IPS-15b (cell line): ENCODE results near the gene LARP6.
"Not testable (repeated sequence)": the region's sequence is repeated elsewhere in the genome, so short reads cannot be mapped to it uniquely, and the experiment has no call there.

Experiments
- H3K27me3 ChIP-seq: one replicate; pipeline ENCODE4 v1.6.1; 2013; ENCODE audit warnings: low read length; ENCODE audit not compliant: control insufficient read depth, insufficient read depth
- H3K36me3 ChIP-seq: one replicate; pipeline ENCODE4 v1.6.1; 2013; ENCODE audit warnings: low read length; ENCODE audit not compliant: control insufficient read depth, insufficient read depth
- H3K4me1 ChIP-seq: one replicate; pipeline ENCODE4 v1.6.1; 2013; ENCODE audit warnings: mild to moderate bottlenecking, low read length; ENCODE audit not compliant: control insufficient read depth, insufficient read depth
- H3K4me3 ChIP-seq: one replicate; pipeline ENCODE4 v1.5.1; 2013; ENCODE audit warnings: low read depth, low read length
- H3K9ac ChIP-seq: one replicate; pipeline ENCODE4 v1.6.1; 2013; ENCODE audit warnings: low read depth, mild to moderate bottlenecking, low read length
- H3K9me3 ChIP-seq: one replicate; pipeline ENCODE4 v1.6.1; 2013; ENCODE audit warnings: mild to moderate bottlenecking, low read length; ENCODE audit not compliant: control insufficient read depth, insufficient read depth

LARP6 gene

DNA sequence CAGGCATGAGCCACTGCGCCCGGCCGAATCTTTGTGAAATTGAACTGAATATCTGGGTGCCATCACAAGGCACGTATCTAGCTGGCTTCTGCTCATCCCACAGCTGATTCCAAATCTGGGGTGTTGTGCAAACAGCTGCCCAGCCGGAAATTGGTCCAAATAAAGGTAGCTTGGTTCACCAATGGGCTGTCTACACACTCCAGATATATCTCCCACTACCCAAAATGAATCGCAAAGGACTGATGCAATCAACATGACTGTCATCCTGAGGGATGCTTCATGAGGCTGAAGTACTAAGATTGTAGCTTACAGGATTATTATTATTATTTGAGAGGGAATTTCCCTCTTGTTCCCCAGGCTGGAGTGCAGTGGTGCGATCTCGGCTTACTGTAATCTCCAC lies 28.1 kb downstream of the LARP6 start:
- H3K27me3 ChIP-seq = no peaks in the 10 kb centered on the region
- H3K9me3 ChIP-seq = no peaks in the 10 kb centered on the region
- H3K4me1 ChIP-seq = no peaks in the 10 kb centered on the region
- no peak overlapping the region for H3K9ac ChIP-seq
- no peak overlapping the region for H3K4me3 ChIP-seq
- no peaks in the 10 kb centered on the region for H3K36me3 ChIP-seq

DNA sequence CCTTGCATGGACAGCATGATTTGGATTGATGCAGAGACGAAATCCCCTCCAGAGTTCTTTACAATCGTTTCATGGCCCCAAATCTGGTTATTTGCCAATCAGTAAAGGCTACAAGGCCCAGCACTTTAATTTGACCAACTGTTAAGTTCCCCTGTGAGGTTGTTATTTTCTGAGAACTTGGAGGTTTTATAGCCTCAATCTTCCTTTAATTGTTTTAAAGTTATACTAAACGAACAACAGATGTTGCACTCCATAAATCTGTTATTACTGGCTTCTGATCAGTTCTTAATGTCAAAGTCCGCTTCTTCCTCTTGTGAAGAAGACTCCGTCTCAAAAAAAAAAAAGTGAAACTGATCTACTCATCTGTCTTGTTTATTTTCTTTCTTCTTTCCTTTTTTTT lies 30.8 kb downstream of the LARP6 start:
- Histone ChIP-seq H3K9me3 (no peaks in the 10 kb centered on the region), H3K9ac (no peak overlapping the region), H3K36me3 (no peaks in the 10 kb centered on the region), H3K27me3 (no peaks in the 10 kb centered on the region), H3K4me3 (no peak overlapping the region), H3K4me1 (no peaks in the 10 kb centered on the region)

DNA sequence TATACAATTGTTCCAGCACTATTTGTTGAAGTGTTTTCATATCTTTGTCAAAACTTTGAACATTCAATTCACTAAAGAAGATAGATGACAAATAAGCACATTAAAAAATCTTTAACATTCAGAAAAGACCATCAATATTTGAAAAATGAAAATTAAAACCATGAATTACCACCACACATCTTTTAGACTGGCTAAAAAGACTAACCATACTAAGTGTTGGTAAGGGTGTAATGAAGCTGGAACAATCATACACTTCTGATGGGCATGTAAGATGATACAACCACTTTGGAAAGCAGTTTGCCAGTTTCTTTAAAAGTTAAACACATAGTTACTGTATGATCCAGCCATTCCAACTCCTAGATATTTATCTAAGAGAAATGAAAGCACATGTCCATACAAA lies 33.7 kb downstream of the LARP6 start:
- no peak overlapping the region for H3K4me3 ChIP-seq
- H3K27me3 ChIP-seq = no peaks in the 10 kb centered on the region
- no peak overlapping the region for H3K9ac ChIP-seq
- no peaks in the 10 kb centered on the region for H3K36me3 ChIP-seq
- H3K9me3 ChIP-seq = no peaks in the 10 kb centered on the region
- no peaks in the 10 kb centered on the region for H3K4me1 ChIP-seq

DNA sequence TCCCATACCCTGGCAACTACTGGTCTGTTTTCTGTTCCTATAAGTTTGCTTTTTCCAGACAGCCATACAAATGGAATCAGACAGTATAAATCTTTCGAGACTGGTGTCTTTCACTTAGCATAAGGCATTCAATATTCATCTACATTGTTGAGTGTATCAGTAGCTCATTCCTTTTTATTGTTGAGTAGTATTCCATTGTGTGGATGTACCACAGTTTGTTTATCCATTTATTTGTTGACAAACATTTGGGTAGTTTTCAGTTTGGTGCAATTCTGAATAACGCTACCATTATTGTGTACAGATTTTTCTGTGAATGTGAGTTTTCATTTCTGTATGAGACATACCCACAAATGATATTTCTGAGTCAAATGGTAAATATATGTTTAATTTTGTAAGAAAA lies 35.4 kb downstream of the LARP6 start:
- H3K4me1 ChIP-seq = no peaks in the 10 kb centered on the region
- H3K27me3 ChIP-seq = no peaks in the 10 kb centered on the region
- no peak overlapping the region for H3K9ac ChIP-seq
- H3K36me3 ChIP-seq = no peaks in the 10 kb centered on the region
- no peaks in the 10 kb centered on the region for H3K9me3 ChIP-seq
- H3K4me3 ChIP-seq = no peak overlapping the region

DNA sequence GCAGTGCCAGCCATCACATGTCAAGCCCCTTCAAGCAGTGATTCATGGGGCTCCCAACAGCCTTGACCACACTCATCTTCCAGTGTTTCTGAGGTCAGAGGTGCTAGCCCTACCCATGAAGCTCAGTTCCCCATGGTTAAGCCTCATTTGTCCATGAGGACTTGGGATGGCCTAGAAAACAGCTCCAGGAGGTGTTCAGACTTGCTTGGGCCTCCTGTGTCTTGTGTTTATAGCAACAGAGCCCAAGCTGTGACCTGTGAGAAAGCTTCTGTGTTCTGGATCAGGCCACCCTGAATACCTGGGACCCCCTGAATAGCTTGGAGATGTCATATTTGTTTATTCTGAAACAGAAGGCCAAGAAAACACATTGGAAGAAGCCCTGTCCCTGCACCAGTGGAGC lies 36.7 kb downstream of the LARP6 start:
- H3K9me3 ChIP-seq = no peaks in the 10 kb centered on the region
- no peaks in the 10 kb centered on the region for H3K36me3 ChIP-seq
- no peak overlapping the region for H3K4me3 ChIP-seq
- no peaks in the 10 kb centered on the region for H3K4me1 ChIP-seq
- no peaks in the 10 kb centered on the region for H3K27me3 ChIP-seq
- no peak overlapping the region for H3K9ac ChIP-seq

DNA sequence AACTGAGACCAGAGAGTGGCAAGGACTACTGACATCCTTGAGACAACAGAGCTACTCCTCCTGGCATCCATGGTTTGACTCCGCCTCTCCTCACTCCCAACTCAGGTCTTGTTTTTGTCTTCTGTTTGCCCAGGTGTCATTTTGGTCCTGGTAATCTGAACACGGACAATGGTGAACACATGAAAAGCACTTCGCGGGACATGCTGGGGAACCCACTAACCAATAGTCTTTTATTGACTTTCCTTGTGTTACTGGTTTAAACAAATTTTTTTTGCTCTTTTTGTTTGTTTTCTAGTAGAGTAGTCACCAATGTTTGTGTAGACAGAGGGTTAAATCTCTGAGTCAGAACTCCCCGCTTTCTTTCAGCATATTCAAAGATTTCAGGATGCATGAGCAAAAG lies 38.4 kb downstream of the LARP6 start:
- H3K36me3 ChIP-seq = no peaks in the 10 kb centered on the region
- no peaks in the 10 kb centered on the region for H3K27me3 ChIP-seq
- H3K9ac ChIP-seq = no peak overlapping the region
- no peaks in the 10 kb centered on the region for H3K9me3 ChIP-seq
- H3K4me3 ChIP-seq = no peak overlapping the region
- no peaks in the 10 kb centered on the region for H3K4me1 ChIP-seq

DNA sequence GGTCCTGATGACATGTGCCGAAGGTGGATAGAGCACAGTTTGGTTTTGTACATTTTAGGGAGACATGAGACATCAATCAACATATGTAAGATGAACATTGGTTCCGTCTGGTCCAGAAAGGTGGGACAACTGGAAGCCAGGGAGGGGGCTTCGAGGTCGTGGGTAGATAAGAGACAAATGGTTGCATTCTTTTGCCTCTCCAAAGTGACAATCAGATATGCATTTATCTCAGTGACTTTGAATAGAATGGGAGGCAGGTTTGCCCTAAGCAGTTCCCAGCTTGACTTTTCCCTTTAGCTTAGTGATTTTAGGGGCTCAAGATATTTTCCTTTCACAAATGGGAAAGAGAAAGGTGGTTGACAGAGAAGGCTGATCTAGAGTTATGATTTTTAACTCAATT lies 38.9 kb downstream of the LARP6 start:
- H3K9me3 ChIP-seq, H3K4me1 ChIP-seq, H3K36me3 ChIP-seq, H3K27me3 ChIP-seq, H3K9ac ChIP-seq, H3K4me3 ChIP-seq: not testable (repeated sequence)

DNA sequence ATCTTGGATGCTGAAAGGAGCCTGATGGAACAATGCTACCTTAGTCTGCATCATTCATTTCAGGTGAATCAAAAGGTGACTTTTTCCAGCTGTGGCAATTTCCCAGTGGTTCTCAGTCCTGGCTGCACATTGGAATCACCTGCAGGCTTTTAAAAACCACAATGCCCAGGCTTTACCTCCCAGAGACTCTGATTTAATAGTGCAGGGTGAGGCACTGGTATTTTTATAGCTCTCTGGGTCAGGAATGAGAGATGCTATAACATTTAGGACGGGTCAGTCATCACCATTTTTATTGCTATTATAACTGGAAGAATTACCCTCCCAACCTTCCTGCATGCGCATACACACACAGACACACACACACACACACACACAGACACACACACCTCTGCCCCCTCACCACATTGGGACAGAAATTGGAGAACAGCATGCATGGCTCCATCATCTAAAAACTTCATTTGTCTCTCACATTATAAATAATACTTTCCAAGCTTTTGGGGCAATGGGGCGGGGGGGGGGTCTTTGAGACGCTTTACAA lies 41.1 kb downstream of the LARP6 start:
- Histone ChIP-seq H3K4me3 (no peak overlapping the region), H3K9ac (no peak overlapping the region), H3K9me3 (no peaks in the 10 kb centered on the region), H3K4me1 (no peaks in the 10 kb centered on the region), H3K27me3 (no peaks in the 10 kb centered on the region), H3K36me3 (no peaks in the 10 kb centered on the region)

DNA sequence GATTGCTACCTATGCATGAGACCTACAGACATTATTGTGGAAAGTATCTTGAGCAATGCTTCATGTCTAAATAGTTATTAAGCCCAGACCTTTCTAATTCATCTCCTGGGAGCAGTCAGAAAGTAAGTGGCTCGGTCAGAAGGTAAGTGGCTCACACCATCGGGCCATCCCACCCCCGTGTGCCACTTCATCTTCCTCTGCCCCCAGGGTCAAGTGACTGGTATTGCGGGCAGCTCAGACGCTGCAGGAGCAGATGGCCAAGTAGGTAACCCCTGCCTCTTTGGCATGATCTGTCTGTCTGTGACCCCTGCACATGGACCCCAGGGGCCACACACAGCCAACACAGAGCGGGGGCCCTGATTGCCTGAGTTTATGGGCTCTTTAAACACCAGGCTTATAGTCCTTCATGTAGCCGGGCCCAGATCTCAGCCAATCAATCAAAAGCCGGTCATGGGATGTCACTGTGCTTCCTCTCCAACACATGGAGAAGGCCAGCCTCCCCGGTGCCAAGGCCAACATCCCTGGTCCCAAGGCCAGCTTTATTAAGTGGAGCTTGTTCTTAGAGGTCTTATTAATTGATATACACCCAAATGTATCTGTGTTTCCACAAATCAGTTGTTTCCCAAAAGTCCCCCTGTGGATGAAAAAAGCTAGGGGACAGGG lies 42.9 kb downstream of the LARP6 start:
- H3K4me1 ChIP-seq = no peaks in the 10 kb centered on the region
- H3K4me3 ChIP-seq = no peak overlapping the region
- no peaks in the 10 kb centered on the region for H3K9me3 ChIP-seq
- no peak overlapping the region for H3K9ac ChIP-seq
- H3K27me3 ChIP-seq = no peaks in the 10 kb centered on the region
- no peaks in the 10 kb centered on the region for H3K36me3 ChIP-seq

DNA sequence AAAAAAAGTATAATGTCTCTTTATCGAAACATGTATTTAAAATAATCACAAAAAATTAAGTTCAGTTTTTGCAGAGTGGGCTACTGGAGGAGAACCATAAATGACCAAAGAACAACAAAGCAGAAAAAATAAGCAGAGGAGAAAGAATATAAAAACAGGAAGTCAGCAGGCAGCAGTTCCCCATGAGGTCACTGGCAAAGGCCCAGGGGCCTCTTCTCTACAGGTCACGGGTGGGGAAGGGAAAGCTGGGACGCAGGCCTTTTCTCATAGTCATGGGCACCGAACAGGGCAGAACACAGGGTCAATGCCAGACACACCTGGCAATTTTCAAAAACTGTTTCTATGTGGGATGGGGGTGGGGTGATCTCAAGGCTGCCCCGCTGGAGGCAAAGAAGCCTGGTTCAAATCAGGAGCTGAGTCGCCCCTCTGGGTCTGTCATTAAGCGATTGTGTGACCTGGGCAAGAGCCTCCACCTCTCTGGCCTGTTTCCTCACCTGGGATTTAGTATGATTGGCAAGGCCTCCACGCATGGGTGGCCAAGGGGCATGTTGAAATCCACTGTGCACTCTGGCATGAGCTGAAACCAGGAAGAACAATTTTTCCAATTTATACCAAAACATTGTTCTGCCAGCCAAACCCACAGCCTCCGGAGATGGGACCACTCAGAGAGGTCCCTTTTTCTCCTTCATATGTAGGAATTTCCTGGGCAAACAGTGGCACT lies 46.8 kb downstream of the LARP6 start:
- H3K9me3 ChIP-seq = no peaks in the 10 kb centered on the region
- no peak overlapping the region for H3K9ac ChIP-seq
- no peaks in the 10 kb centered on the region for H3K27me3 ChIP-seq
- H3K36me3 ChIP-seq = no peaks in the 10 kb centered on the region
- no peak overlapping the region for H3K4me3 ChIP-seq
- no peaks in the 10 kb centered on the region for H3K4me1 ChIP-seq

DNA sequence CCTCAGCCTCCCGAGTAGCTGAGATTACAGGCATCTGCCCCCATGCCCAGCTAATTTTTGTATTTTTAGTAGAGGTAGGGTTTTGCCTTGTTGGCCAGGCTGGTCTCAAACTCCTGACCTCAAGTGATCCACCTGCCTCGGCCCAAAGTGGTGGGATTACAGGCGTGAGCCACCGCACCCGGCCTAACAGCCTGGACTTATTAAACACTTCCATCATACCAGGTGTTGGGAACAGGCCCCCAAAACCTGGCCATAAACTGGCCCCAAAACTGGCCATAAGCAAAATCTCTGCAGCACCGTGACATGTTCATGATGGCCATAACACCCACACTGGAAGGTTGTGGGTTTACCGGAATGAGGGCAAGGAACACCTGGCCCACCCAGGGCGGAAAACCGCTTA lies 49.6 kb downstream of the LARP6 start:
- not testable (repeated sequence) for H3K27me3 ChIP-seq, H3K9me3 ChIP-seq, H3K4me1 ChIP-seq, H3K36me3 ChIP-seq, H3K9ac ChIP-seq, H3K4me3 ChIP-seq

DNA sequence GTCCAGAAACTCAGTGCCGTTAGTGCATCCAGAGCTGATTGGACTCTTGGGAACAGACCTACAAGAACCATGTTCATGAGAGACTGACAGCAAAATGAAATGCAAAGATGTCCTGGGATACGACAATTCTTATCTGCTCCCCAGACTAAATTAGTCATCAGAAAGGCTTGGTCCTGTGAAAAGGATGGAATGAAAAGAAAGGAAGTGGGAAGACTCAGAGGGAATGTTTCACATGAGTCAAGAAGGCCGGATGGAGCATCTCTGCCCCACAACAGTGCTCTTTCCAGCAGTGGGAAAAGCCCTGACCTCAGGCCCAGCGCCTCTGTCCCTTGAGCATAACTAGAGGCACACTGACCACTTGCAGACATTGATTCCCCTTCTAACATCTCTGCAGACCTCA lies 51.3 kb downstream of the LARP6 start:
- no peaks in the 10 kb centered on the region for H3K4me1 ChIP-seq
- H3K4me3 ChIP-seq = no peak overlapping the region
- H3K27me3 ChIP-seq = no peaks in the 10 kb centered on the region
- no peak overlapping the region for H3K9ac ChIP-seq
- H3K36me3 ChIP-seq = no peaks in the 10 kb centered on the region
- H3K9me3 ChIP-seq = no peaks in the 10 kb centered on the region
